Activated B cell treated with CpG ODN at 0.5 μM for 24 hours (primary cell): ENCODE results near the gene EEF1A2. TPM values are rescaled to one million over a fixed set of nuclear protein-coding genes. Genes with fewer than 3 reads are reported as not detected.
A peak's percentile ranks its signal among the peaks of the same experiment; 100 is the strongest.

Experiments used
- ATAC-seq: fragments of 200-7000 bp; cut with Tn5 transposase; one replicate; pipeline ENCODE4 v1.10.0; 2021; ENCODE audit warnings: low read depth, mild to moderate bottlenecking, moderate library complexity
- CTCF ChIA-PET: fragments of 350-600 bp; sonication (Branson Sonifier 250); formaldehyde crosslinking; loops from one replicate; lab custom pipeline; 2021; ENCODE audit warnings: antibody characterized with exemption; lab: Charles Lee
- POLR2A ChIA-PET: fragments of 350-600 bp; sonication (Branson Sonifier 250); formaldehyde crosslinking; loops from one replicate; lab custom pipeline; 2021; ENCODE audit warnings: antibody characterized with exemption; lab: Charles Lee
- DNase-seq: peaks from one replicate; pipeline ENCODE4 v3.0.0; 2022
- H3K27ac Mint-ChIP-seq: one replicate; pipeline ENCODE4 v1.8.0; 2020; ENCODE audit warnings: mixed read lengths
- H3K27me3 Mint-ChIP-seq: one replicate; pipeline ENCODE4 v1.8.0; 2021; ENCODE audit warnings: mixed read lengths
- H3K36me3 Mint-ChIP-seq: one replicate; pipeline ENCODE4 v1.8.0; 2021; ENCODE audit warnings: low read depth, mixed read lengths
- H3K4me1 Mint-ChIP-seq: one replicate; pipeline ENCODE4 v1.8.0; 2021; ENCODE audit warnings: mixed read lengths
- H3K4me3 Mint-ChIP-seq: one replicate; pipeline ENCODE4 v1.8.0; 2020; ENCODE audit warnings: mild to moderate bottlenecking, mixed read lengths
- H3K9me3 Mint-ChIP-seq: one replicate; pipeline ENCODE4 v1.8.0; 2020; ENCODE audit warnings: mixed read lengths
- intact Hi-C: fragments of 100-400 bp; cut with micrococcal nuclease; formaldehyde crosslinking; loops from one replicate; pipeline ENCODE4 v1.15.1; 2024
- total RNA-seq: library from RNA; stranded (reverse); gene quantifications from 2 replicates; pipeline ENCODE4 v1.2.3, GENCODE V29; 2022
- TF ChIP-seq, protein P1 (sequence below): fragments of 200-600 bp; IDR thresholded peaks from one replicate; pipeline ENCODE4 v1.8.0; 2022; ENCODE audit warnings: antibody characterized with exemption, mild to moderate bottlenecking

Gene EEF1A2
- total RNA-seq, 1 donor from 2014 or later: 1.6 TPM

GRCh38 chr20:63540417-63541186 is 41.7 kb upstream of the EEF1A2 start:
- intact Hi-C loops: no loop called here

GRCh38 chr20:63539441-63540370 is 40.8 kb upstream of the EEF1A2 start:
- ChIA-PET POLR2A (interaction anchor here (0.6 to 3.5 kb wide), 7 partner anchors 13 to 416 kb away, joined by 3 to 47 read pairs (median 5); partner anchors contain the start of genes FNDC11, HELZ2, PPDPF and TPD52L2), CTCF (interaction anchor here (1.1 to 3.1 kb wide), 6 partner anchors 12 to 499 kb away, joined by 5 to 27 read pairs (median 14); partner anchors contain the start of gene TPD52L2)
- H3K4me3 Mint-ChIP-seq: no peak overlapping the region
- DNase-seq (no peak), ATAC-seq (no peak)
- peaks cover 42% of the 10 kb centered on the region for H3K4me1 Mint-ChIP-seq
- TF ChIP-seq, protein P1, sequence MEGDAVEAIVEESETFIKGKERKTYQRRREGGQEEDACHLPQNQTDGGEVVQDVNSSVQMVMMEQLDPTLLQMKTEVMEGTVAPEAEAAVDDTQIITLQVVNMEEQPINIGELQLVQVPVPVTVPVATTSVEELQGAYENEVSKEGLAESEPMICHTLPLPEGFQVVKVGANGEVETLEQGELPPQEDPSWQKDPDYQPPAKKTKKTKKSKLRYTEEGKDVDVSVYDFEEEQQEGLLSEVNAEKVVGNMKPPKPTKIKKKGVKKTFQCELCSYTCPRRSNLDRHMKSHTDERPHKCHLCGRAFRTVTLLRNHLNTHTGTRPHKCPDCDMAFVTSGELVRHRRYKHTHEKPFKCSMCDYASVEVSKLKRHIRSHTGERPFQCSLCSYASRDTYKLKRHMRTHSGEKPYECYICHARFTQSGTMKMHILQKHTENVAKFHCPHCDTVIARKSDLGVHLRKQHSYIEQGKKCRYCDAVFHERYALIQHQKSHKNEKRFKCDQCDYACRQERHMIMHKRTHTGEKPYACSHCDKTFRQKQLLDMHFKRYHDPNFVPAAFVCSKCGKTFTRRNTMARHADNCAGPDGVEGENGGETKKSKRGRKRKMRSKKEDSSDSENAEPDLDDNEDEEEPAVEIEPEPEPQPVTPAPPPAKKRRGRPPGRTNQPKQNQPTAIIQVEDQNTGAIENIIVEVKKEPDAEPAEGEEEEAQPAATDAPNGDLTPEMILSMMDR: no peak
- H3K9me3 Mint-ChIP-seq: no peaks in the 10 kb centered on the region
- peak overlapping the region; percentile 30 for H3K27ac Mint-ChIP-seq
- no peaks in the 10 kb centered on the region for H3K27me3 Mint-ChIP-seq
- intact Hi-C loops: loop anchor here (5.0 kb wide), 3 partner anchors 198 to 518 kb away; partner anchors contain the start of genes C20orf204, LIME1 and SLC2A4RG
- no peaks in the 10 kb centered on the region for H3K36me3 Mint-ChIP-seq

More at GRCh38 chr20:63540417-63541186, 41.7 kb upstream of the EEF1A2 start:
- no peaks in the 10 kb centered on the region for H3K36me3 Mint-ChIP-seq
- H3K27ac Mint-ChIP-seq: peak overlapping the region; percentile 30
- no peaks in the 10 kb centered on the region for H3K27me3 Mint-ChIP-seq
- ChIA-PET POLR2A (interaction anchor here (1.6 kb wide), 1 partner anchor 12 kb away, joined by 5 read pairs; no protein-coding TSS in a partner anchor), CTCF (no interaction called here)
- no peaks in the 10 kb centered on the region for H3K9me3 Mint-ChIP-seq
- TF ChIP-seq, protein P1: no peak
- DNase-seq (no peak), ATAC-seq (no peak)
- H3K4me3 Mint-ChIP-seq: no peak overlapping the region
- peaks cover 50% of the 10 kb centered on the region for H3K4me1 Mint-ChIP-seq

GRCh38 chr20:63539092-63539430 is 40.2 kb upstream of the EEF1A2 start:
- intact Hi-C loops: loop anchor here (5.0 kb wide), 3 partner anchors 198 to 518 kb away; partner anchors contain the start of genes C20orf204, LIME1 and SLC2A4RG
- CTCF ChIA-PET: interaction anchor here (1.1 to 3.1 kb wide), 6 partner anchors 12 to 500 kb away, joined by 5 to 27 read pairs (median 14); partner anchors contain the start of gene TPD52L2

GRCh38 chr20:63538204-63539091 is 39.6 kb upstream of the EEF1A2 start:
- Mint-ChIP-seq H3K9me3 (no peaks in the 10 kb centered on the region), H3K27ac (peak overlapping the region; percentile 80), H3K36me3 (no peaks in the 10 kb centered on the region), H3K4me3 (peak overlapping the region; percentile 80), H3K27me3 (no peaks in the 10 kb centered on the region), H3K4me1 (peaks cover 31% of the 10 kb centered on the region)
- TF ChIP-seq, protein P1: no peak
- ChIA-PET POLR2A (interaction anchor here (0.5 to 10.6 kb wide), 35 partner anchors 9 to 541 kb away, joined by 3 to 179 read pairs (median 5); partner anchors contain the start of genes ARFRP1, FNDC11, GMEB2 and HELZ2), CTCF (interaction anchor here (0.9 to 3.1 kb wide), 21 partner anchors 13 to 501 kb away, joined by 3 to 27 read pairs (median 4); partner anchors contain the start of genes ARFRP1, GMEB2, HELZ2 and RTEL1)
- DNase-seq: no peak
- ATAC-seq: peak; percentile 2
- intact Hi-C loops: loop anchor here (1.0 to 5.0 kb wide), 11 partner anchors 15 to 519 kb away; partner anchors contain the start of genes ARFRP1, C20orf204, LIME1 and SLC2A4RG

More at GRCh38 chr20:63539092-63539430, 40.2 kb upstream of the EEF1A2 start:
- Mint-ChIP-seq H3K4me3 (no peak overlapping the region), H3K27ac (no peak overlapping the region), H3K27me3 (no peaks in the 10 kb centered on the region), H3K9me3 (no peaks in the 10 kb centered on the region), H3K36me3 (no peaks in the 10 kb centered on the region), H3K4me1 (peaks cover 37% of the 10 kb centered on the region)
- DNase-seq: no peak
- ATAC-seq: no peak
- TF ChIP-seq, protein P1: no peak
- POLR2A ChIA-PET: interaction anchor here (0.6 to 3.5 kb wide), 10 partner anchors 14 to 417 kb away, joined by 3 to 47 read pairs (median 7); partner anchors contain the start of genes FNDC11, HELZ2, PPDPF and TPD52L2
